Adipose tissue (tissue), 3 donors: ENCODE results near the gene MMP15. TPM values are rescaled to one million over a fixed set of nuclear protein-coding genes. Genes with fewer than 3 reads are reported as not detected.

Experiments
- H3K27ac ChIP-seq: one replicate; pipeline ENCODE4 v1.5.1; 2013; ENCODE audit warnings: low read depth, low read length
- WGBS, 3 donors: extraction: QIAGEN DNeasy Blood & Tissue Kit; methylation state at CpG; one replicate each; pipeline ENCODE4 v1.1.7; 2013; 5-methylcytosine and 5-hydroxymethylcytosine counted together
- polyA plus RNA-seq, 3 donors: library from polyadenylated mRNA; stranded (reverse); fragments of 200-250 nt; gene quantifications; one replicate each; pipeline ENCODE4 v1.2.3, GENCODE V29; 2013
- donor health status: healthy with polysubstance abuse.
- donor health status: Bipolar disorder and iron deficiency.
- donor health status: healthy.

The MMP15 gene
- polyA plus RNA-seq, 3 donors, result 8.7 to 44.5 (median 16.4) TPM

- 94 to 96% (median 96%) methylated on average over 16 of the region's 16 CpGs for WGBS, 3 donors
- H3K27ac ChIP-seq, result no peak overlapping the region
These were observed 17.4 kb downstream of the MMP15 start for GRCh38 chr16:58042886-58043515.

GRCh38 chr16:58043571-58044155 lies 18.1 kb downstream of the MMP15 start:
- 78 to 95% (median 93%) methylated on average over 7 of the region's 7 CpGs for WGBS, 3 donors
- no peak overlapping the region for H3K27ac ChIP-seq

- 66 to 91% (median 88%) methylated on average over 9 of the region's 9 CpGs for WGBS, 3 donors
- no peak overlapping the region for H3K27ac ChIP-seq
These were observed 18.9 kb downstream of the MMP15 start for GRCh38 chr16:58044266-58045019.

- H3K27ac ChIP-seq, result no peak overlapping the region
- 86 to 93% (median 92%) methylated on average over 31 of the region's 31 CpGs for WGBS, 3 donors
These were observed 19.5 kb downstream of the MMP15 start for GRCh38 chr16:58045096-58045495.

GRCh38 chr16:58046054-58046881 lies 20.7 kb downstream of the MMP15 start:
- 71 to 90% (median 74%) methylated on average over 15 to 16 of the region's 16 CpGs for WGBS, 3 donors
- H3K27ac ChIP-seq, result no peak overlapping the region

- no peak overlapping the region for H3K27ac ChIP-seq
- WGBS, 3 donors, result 62 to 70% (median 66%) methylated on average over 6 of the region's 6 CpGs
These were observed 21.4 kb downstream of the MMP15 start for GRCh38 chr16:58046936-58047335.

- no peak overlapping the region for H3K27ac ChIP-seq
- 58 to 74% (median 60%) methylated on average over 19 of the region's 19 CpGs for WGBS, 3 donors
These were observed 22.2 kb downstream of the MMP15 start for GRCh38 chr16:58047557-58048348.

- WGBS, 3 donors, result 81 to 86% (median 83%) methylated on average over 13 of the region's 13 CpGs
- no peak overlapping the region for H3K27ac ChIP-seq
These were observed 23.1 kb downstream of the MMP15 start for GRCh38 chr16:58048494-58049231.

- WGBS, 3 donors, result 75 to 82% (median 80%) methylated on average over 17 of the region's 17 CpGs
These were observed 24.0 kb downstream of the MMP15 start for GRCh38 chr16:58049232-58050185.

GRCh38 chr16:58051296-58051695 lies 25.7 kb downstream of the MMP15 start:
- 68 to 73% (median 73%) methylated on average over 2 of the region's 2 CpGs for WGBS, 3 donors
- H3K27ac ChIP-seq, result no peak overlapping the region

More at GRCh38 chr16:58049232-58050185, 24.0 kb downstream of the MMP15 start:
- H3K27ac ChIP-seq, result no peak overlapping the region

- WGBS, 3 donors, result 70 to 75% (median 74%) methylated on average over 10 of the region's 10 CpGs
- H3K27ac ChIP-seq, result no peak overlapping the region
These were observed 26.5 kb downstream of the MMP15 start for GRCh38 chr16:58051821-58052603.

- no peak overlapping the region for H3K27ac ChIP-seq
- WGBS, 3 donors, result 91 to 94% (median 93%) methylated on average over 5 of the region's 5 CpGs
These were observed 28.1 kb downstream of the MMP15 start for GRCh38 chr16:58053682-58054005.

- no peak overlapping the region for H3K27ac ChIP-seq
- 66 to 83% (median 67%) methylated on average over 10 of the region's 10 CpGs for WGBS, 3 donors
These were observed 28.7 kb downstream of the MMP15 start for GRCh38 chr16:58054289-58054688.

- H3K27ac ChIP-seq, result no peak overlapping the region
- WGBS, 3 donors, result 67 to 80% (median 77%) methylated on average over 5 of the region's 5 CpGs
These were observed 31.0 kb downstream of the MMP15 start for GRCh38 chr16:58056580-58056979.

- H3K27ac ChIP-seq, result no peak overlapping the region
- 81 to 87% (median 84%) methylated on average over 5 of the region's 5 CpGs for WGBS, 3 donors
These were observed 31.6 kb downstream of the MMP15 start for GRCh38 chr16:58057121-58057520.

GRCh38 chr16:58057784-58058183 lies 32.2 kb downstream of the MMP15 start:
- 70 to 81% (median 77%) methylated on average over 3 of the region's 3 CpGs for WGBS, 3 donors
- no peak overlapping the region for H3K27ac ChIP-seq
